Lung (tissue), 12 donors: ENCODE measurements around the gene AGBL4. TPM values are rescaled to one million over a fixed set of nuclear protein-coding genes. Genes with fewer than 3 reads are reported as not detected.

Experiments used
- ATAC-seq: fragments of 200-7000 bp; cut with Tn5 transposase; one replicate; pipeline ENCODE4 v1.9.1; 2020; ENCODE audit warnings: moderate number of reproducible peaks; ENCODE audit not compliant: insufficient read depth, low FRiP score
- DNase-seq, 3 donors: peaks; one replicate each; pipeline ENCODE4 v3.0.0-alpha.2; 2013 to 2017
- H3K27ac ChIP-seq, 2 donors: one replicate each; pipeline ENCODE4 v1.5.1; 2013; ENCODE audit warnings: mild to moderate bottlenecking in 2 of 2, moderate library complexity in 2 of 2, control low read depth in 1 of 2, inconsistent platforms in 1 of 2, low read depth in 1 of 2, low read length in 1 of 2
- H3K27me3 ChIP-seq, 3 donors: one replicate each; pipeline ENCODE4 v1.5.1; 2013; ENCODE audit warnings: low read length in 2 of 3; ENCODE audit not compliant: control insufficient read depth in 3 of 3, insufficient read depth in 3 of 3
- H3K36me3 ChIP-seq, 4 donors: one replicate each; pipeline ENCODE4 v1.5.1; 2013; ENCODE audit warnings: low read length in 4 of 4, mild to moderate bottlenecking in 1 of 4, moderate library complexity in 1 of 4; ENCODE audit not compliant: control insufficient read depth in 4 of 4, insufficient read depth in 4 of 4
- H3K4me1 ChIP-seq, 5 donors: one replicate each; pipeline ENCODE4 v1.5.1; 2013; ENCODE audit warnings: low read length in 5 of 5, mild to moderate bottlenecking in 2 of 5, moderate library complexity in 1 of 5; ENCODE audit not compliant: control insufficient read depth in 5 of 5, insufficient read depth in 5 of 5
- H3K4me3 ChIP-seq: one replicate; pipeline ENCODE4 v1.5.1; 2013; ENCODE audit warnings: mild to moderate bottlenecking, control low read depth, moderate library complexity
- H3K9ac ChIP-seq, 2 donors: one replicate each; pipeline ENCODE4 v1.5.1; 2013; ENCODE audit warnings: low read length in 2 of 2, control low read depth in 1 of 2; ENCODE audit not compliant: insufficient read depth in 1 of 2
- H3K9me3 ChIP-seq, 4 donors: one replicate each; pipeline ENCODE4 v1.5.1; 2013; ENCODE audit warnings: low read length in 3 of 4, mild to moderate bottlenecking in 1 of 4, moderate library complexity in 1 of 4; ENCODE audit not compliant: control insufficient read depth in 4 of 4, insufficient read depth in 3 of 4
- WGBS, 2 donors: extraction: QIAGEN DNeasy Blood & Tissue Kit; methylation state at CpG; one replicate each; pipeline ENCODE4 v1.1.7; 2013; 5-methylcytosine and 5-hydroxymethylcytosine counted together
- polyA plus RNA-seq, 2 donors: library from polyadenylated mRNA; stranded (reverse); fragments of 200-250 nt; gene quantifications; one replicate each; pipeline ENCODE4 v1.2.1, GENCODE V29; 2013
- total RNA-seq, 2 donors: library from RNA; depleted of rRNA in 1 of 2; stranded (reverse); fragments of >200 nt in 1 of 2; gene quantifications; one replicate each; pipeline ENCODE4 v1.2.1, GENCODE V29; 2014 to 2021
- TF ChIP-seq, protein P1 (sequence below): IDR thresholded peaks from 2 replicates; pipeline ENCODE4 v1.5.1; 2012; ENCODE audit warnings: mild to moderate bottlenecking; ENCODE audit errors: control extremely low read depth, extremely low read depth
- donor health status: control.
- donor health status: control.
- donor health status: Bipolar disorder and iron deficiency.
- donor health status: healthy.
- donor health status: DM: yes; HTN: yes; CAD: no.

AGBL4 gene
- total and polyA plus RNA-seq, 4 donors, result 0.24 to 7.5 (median 2.6) TPM

- H3K4me1 ChIP-seq, result peaks cover under 1 to 10% (median 3%) of the 10 kb centered on the region in 5 donors
- 97 to 99% methylated on average over 2 of the region's 2 CpGs for WGBS, 2 donors
Observed at GRCh38 chr1:48757363-48757762, 1266.4 kb downstream of the AGBL4 start.

DNA sequence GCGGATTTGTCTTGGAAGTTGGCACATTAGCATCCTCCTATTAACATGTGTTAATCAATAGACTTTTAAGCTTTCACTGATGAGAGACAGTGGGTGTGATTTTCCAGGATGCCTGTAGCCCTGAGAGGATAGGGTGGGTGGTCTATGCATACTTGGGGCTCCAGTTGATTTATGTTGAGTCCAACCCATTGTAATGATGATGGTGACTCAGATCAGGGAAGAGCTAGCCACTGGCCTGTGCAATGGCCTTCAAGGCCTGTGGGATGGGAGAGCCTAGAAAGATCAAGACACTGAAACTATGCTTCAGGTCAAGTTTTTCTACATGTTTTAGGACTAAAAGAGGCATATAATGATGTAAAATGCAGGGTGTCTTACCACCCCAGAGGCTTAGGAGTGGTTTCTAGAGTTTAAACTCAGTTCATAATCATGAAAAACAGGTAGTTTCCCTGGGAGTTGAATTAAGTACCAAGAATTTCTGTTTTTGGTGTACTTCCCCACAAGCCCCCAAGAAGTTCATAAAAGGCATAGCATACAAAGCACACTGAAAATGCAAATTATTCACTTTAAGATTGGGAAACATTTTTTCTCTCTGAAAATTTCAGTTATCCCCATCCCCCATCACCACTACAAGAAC lies 1267.0 kb downstream of the AGBL4 start:
- H3K27ac ChIP-seq, result no peak overlapping the region
- H3K36me3 ChIP-seq, result peaks cover 6 to 28% (median 14%) of the 10 kb centered on the region in 4 donors
- no peaks in the 10 kb centered on the region for H3K27me3 ChIP-seq
- H3K4me1 ChIP-seq, result peaks cover 0 to 7% (median 1%) of the 10 kb centered on the region in 5 donors
- H3K9ac ChIP-seq, result no peak overlapping the region
- WGBS, 2 donors, result 98 to 100% methylated on average over 1 of the region's 1 CpG
- TF ChIP-seq, protein P1, sequence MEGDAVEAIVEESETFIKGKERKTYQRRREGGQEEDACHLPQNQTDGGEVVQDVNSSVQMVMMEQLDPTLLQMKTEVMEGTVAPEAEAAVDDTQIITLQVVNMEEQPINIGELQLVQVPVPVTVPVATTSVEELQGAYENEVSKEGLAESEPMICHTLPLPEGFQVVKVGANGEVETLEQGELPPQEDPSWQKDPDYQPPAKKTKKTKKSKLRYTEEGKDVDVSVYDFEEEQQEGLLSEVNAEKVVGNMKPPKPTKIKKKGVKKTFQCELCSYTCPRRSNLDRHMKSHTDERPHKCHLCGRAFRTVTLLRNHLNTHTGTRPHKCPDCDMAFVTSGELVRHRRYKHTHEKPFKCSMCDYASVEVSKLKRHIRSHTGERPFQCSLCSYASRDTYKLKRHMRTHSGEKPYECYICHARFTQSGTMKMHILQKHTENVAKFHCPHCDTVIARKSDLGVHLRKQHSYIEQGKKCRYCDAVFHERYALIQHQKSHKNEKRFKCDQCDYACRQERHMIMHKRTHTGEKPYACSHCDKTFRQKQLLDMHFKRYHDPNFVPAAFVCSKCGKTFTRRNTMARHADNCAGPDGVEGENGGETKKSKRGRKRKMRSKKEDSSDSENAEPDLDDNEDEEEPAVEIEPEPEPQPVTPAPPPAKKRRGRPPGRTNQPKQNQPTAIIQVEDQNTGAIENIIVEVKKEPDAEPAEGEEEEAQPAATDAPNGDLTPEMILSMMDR, result no peak
- DNase-seq (no peak), ATAC-seq (no peak)
- no peaks in the 10 kb centered on the region for H3K9me3 ChIP-seq
- no peak overlapping the region for H3K4me3 ChIP-seq

More at GRCh38 chr1:48757363-48757762, 1266.4 kb downstream of the AGBL4 start:
- Histone ChIP-seq H3K36me3 (peaks cover 6 to 28% (median 14%) of the 10 kb centered on the region in 4 donors), H3K4me3 (no peak overlapping the region), H3K9me3 (no peaks in the 10 kb centered on the region), H3K9ac (no peak overlapping the region), H3K27ac (no peak overlapping the region), H3K27me3 (no peaks in the 10 kb centered on the region)
- no peak for DNase-seq
- ATAC-seq, result no peak
- TF ChIP-seq, protein P1, result no peak

DNA sequence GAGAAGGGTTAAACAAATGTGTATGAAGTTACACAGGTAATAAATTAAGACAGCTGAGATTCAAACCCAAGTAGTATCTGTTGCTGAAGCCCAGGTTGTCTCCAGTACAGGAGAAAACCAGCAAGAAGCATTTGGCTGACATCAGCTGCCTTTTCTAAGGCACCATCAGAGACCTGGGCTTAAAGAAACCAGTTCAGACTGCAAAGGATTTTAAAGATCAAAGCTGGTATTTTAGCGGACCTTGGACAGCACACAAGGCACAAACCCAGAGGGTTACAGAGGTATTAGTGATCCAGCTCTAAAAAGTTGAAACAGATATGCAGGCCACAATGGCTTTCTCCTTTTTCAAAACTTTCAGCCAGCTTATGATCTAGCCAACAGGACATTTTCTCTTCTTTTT lies 1270.5 kb downstream of the AGBL4 start:
- Histone ChIP-seq H3K4me1 (peaks cover 0 to 3% (median 0%) of the 10 kb centered on the region in 5 donors), H3K9ac (no peak overlapping the region), H3K4me3 (no peak overlapping the region), H3K27ac (no peak overlapping the region), H3K36me3 (peaks cover 4 to 32% (median 16%) of the 10 kb centered on the region in 4 donors), H3K9me3 (no peaks in the 10 kb centered on the region), H3K27me3 (no peaks in the 10 kb centered on the region)
- TF ChIP-seq, protein P1, result no peak
- WGBS, 2 donors, result 80 to 87% methylated on average over 1 of the region's 1 CpG
- ATAC-seq (no peak), DNase-seq (no peak)
